ENCODE results near the gene GSE1. TPM values are rescaled to one million over a fixed set of nuclear protein-coding genes. Genes with fewer than 3 reads are reported as not detected.

GSE1 gene
- total RNA-seq, 1 donor from 2014 or later: 31.1 TPM

DNA sequence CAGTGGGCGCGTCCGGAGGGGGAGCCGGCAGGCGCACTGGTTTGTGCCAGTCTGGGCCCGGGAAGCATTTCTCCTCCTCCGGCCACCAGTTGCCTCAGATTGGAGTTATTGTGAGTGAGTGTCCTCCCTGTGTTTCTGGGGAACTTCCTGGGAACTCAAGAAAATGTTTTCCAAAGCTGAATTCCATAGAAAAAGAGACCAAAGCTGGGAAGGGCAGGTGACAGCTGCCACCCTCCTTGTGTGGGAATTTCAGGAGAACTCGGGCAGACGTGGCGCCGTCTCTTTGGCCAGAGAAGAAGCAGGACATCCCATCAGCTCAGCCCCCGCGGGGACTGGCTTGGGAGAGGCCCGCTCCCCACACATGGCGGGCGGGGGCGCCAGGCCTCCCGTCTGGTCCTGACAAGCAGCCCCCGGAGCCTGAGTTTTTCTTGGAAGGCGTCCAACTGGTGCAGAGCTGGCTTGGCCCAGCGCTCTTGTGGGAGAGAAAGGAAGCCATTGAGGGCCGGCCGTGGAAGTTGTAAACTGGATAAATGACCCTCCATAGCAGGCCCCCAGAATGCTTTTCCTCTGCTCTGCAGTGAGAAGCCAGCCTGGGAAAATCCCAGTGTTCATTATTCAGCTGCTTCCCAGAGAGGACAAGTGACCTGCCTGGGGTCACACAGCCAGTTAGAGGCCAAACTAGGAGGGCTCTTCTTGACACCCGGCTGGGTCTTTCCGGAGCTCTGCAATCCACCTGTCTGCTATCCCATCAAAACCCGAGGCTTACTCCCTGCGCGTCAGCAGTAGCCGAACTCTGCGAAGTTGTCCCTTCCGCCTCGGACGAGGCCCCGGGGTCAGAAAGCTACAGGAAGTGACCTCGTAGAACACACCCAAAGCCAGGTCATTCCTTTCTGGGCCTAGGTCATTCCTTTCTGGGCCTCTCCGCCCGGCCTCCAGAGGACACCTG, 39.2 kb upstream of the GSE1 start:
- DNase-seq (ENCODE audit: low spot score): peak; percentile 97

DNA sequence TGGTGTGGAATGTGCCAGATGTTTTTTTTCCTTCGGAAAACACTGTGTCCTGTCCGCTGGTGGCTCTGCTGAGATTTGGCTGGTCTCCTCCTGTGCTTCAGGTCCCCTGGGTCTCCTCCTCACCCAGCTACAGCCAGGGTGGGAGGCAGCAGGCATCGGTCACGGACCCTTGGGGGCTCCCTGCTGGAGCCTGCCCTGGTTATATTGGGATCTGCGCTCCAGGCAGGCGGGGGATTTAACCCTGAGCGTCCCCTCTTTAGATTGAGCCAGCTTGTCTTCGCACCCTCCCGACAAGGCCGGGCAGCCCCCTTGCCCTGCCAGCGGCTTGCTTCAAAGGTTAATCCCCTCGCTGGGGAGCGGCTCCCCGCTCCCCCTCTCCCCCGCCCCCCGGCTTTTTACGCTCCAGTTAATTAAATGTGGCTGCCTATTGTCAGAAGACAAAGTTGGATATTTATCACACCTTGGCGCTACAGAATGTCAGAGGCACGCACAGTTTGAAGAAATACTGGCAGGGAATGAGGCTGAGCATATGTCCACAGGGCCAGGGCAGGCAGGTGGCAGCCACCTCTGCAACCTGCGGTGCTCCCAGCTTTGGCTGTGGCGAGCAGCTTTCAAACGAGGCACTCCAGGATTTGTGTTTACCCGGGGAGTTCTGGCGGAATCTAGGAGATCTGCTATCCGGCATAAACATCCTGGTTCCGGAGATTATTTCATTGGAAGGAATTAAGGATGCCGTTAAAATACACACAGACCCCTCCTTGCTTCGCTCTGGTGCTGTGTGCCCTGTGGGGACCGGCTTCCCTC, 38.2 kb upstream of the GSE1 start:
- no peak for DNase-seq (ENCODE audit: low spot score)

DNA sequence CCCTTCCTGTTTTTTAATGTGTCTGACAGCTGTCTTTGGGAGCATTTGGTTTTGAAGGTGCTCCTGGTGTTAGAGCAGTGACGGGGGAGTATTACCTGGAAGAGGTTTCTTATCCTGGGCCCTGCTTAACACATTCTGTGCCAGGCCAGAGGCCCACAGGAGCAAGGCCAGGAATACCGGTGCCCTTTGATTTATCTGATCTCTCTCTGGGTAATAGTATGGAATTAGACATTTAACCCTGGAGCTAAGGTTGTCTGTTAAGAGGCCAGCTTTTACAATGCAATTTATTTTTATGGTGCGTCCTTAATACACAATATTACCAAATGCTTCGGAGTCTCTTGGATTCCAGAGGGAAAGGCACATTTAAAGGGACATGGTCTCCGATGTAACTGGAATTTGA, 37.2 kb upstream of the GSE1 start:
- DNase-seq (ENCODE audit: low spot score): no peak

DNA sequence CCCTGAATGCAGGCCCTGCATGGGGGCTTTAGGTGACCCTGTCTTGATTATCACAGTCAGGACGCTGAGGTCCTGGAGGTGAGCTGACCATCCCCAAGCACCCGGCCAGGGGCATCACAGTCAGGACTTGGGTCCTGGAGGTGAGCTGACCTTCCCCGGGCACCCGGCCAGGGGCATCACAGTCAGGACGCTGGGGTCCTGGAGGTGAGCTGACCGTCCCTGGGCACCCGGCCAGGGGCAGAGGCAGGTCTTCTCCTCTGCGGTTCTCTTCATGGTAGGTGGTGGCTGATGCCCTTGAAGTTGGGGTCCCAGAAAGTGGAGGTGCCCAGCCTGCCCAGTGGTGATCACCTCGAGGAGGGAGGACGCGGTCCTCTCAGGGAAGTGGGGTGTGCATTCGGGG, 36.2 kb upstream of the GSE1 start:
- no peak for DNase-seq (ENCODE audit: low spot score)

DNA sequence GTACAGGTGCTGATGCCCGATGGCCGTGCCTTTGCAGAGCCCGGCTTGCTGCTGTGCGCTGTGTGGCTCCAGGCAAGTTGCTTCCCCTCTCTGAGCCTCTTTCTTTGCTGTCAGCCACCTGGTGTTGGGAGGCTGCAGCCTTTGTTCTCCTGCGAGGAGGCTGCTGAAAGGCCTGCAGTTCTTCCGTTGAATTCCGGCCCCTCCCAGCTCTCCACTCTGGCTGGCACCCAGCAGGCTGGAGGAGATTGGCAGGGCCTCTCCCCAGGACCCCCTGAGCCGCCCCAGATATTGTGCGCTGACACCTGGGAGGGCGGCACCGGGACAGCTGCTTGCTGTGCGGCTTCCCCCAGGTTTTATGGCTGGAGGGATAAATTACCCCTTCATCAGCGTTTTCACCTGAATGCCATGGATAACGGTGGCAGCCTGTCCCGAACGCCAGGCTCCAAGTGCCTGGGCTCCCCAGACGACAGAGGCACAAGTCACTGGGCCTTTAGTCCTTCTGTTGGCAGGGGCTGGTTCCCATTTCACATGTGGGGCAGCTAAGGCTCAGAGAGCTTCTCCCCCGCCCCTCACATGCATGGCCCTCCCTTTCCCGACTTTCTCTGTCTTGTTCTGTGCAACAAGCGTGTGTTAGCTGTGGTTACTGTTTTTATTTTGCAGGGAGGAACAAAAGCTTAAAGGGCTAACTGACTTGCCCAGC, 35.1 kb upstream of the GSE1 start:
- DNase-seq (ENCODE audit: low spot score): no peak

DNA sequence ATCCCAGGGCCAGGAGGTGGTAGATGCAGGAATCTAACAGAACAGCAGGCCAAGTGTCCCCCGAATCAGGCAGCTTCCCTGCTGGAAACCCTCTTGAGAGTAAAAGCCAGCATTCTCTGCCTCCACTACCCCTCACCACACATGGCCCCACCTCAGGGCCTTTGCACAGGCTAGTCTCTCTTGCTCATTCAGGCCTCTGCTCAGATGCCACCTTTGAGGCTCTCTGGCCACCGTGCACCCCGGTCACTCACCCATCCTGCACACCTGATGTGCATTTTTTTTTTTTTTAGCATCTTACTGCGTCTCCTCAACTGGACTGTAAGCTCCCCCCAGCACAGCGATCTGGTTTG, 34.5 kb upstream of the GSE1 start:
- no peak for DNase-seq (ENCODE audit: low spot score)

DNA sequence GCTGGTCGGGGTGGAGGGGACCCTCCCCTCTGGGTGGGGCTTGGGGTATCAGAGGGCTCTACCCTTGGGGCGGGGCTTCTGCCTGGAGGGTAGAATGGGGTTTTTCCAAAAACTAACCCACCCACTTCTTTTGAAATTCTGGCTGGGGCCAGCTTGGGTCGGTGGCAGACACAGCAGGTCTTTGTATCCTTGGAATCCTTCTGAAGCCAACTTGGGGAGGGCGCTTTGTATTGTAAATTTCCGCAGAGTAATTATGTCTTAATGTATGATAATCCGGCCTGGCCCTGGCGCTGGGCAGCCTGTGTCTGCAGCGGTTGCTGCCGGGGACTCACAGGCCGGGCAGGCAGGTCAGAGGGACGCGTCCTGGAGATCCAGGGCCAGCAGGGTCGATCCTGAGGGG, 33.9 kb upstream of the GSE1 start:
- DNase-seq (ENCODE audit: low spot score): no peak

DNA sequence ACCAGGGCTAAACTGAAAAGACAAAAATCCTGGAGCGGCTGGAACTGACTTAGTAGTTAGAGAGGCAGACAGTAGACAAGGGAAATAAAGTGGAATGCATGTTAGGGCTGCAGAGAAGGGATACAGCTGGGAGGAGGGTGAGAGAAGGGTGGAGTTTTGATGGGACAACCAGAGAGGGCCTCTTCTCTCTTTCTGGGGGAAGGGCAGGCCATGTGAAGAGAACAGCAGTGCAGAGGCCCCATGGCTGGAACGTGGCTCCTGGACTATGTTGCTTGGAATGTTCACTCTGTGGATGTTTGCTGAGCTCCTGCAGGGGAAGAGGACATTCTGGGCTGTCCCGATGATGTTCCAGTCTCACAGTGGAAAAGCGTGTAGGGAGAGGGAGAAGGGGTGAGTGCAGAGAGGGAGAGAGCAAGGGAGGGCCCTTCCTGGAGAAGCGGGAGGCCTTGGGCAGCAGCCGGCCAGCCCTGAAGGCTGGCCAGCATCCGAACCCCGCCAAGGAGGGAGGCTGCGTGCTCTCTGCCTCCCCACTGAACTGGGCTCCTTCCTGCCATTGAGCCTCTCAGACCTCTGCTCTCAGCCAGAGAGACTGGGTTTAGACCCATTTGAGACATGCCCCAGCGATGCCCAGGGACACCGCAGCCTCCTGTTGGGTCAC, 33.1 kb upstream of the GSE1 start:
- DNase-seq (ENCODE audit: low spot score): peak; percentile 93

DNA sequence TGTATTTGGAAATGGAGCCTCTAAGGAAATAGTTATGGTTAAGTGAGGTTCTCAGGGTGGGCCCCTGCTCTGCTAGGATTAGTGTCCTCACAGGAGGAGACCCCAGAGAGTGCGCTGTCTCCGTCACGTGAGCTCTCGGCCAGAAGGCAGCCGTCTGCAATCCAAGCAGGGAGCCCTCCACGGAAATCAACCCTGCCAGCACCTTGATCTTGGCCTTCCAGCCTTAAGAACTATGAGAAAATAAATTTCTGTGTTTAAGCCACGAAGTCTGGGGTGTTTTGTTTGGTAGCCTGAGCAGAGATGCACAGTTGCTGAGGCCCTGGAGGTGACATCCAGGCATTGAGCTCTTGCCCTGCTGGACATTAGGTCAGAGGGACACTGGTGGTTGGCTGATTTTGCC, 32.4 kb upstream of the GSE1 start:
- no peak for DNase-seq (ENCODE audit: low spot score)

DNA sequence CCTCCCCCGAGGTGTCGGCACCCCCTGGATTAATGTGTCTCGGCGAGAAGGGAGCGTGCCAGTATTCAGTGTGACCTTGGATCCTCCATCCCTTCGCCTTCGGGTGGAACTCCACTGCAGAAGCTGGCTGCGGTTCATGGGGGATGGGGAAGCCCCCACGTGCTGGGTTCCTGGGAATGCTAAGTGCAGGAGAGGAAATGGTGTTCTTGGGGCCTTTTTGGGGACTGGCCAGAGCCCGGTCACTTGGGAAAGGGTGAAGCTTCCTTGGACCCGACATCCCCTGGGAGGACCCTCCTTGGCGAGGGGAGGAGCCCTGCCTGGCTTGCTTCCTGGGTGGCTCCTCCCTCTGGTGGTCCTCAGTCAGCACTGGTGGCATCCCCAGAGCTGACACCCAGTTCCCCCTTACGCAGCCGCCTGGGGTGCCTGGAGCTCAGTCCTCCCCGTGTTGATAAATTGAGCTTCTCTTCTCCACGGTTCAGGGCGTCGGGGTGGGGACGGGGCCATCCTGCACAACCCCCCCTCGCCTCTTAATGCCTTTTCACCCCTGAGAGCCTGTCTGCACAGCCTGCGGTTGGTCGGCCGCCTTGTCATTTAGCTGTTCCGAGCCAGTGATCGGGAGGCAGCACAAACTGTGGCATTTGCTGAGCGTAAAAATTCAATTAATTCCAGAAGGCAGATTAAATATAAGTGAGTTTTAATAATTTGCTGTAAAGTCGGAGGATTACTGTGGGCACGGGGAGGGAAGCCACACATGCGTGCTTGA, 30.7 kb upstream of the GSE1 start:
- no peak for DNase-seq (ENCODE audit: low spot score)

DNA sequence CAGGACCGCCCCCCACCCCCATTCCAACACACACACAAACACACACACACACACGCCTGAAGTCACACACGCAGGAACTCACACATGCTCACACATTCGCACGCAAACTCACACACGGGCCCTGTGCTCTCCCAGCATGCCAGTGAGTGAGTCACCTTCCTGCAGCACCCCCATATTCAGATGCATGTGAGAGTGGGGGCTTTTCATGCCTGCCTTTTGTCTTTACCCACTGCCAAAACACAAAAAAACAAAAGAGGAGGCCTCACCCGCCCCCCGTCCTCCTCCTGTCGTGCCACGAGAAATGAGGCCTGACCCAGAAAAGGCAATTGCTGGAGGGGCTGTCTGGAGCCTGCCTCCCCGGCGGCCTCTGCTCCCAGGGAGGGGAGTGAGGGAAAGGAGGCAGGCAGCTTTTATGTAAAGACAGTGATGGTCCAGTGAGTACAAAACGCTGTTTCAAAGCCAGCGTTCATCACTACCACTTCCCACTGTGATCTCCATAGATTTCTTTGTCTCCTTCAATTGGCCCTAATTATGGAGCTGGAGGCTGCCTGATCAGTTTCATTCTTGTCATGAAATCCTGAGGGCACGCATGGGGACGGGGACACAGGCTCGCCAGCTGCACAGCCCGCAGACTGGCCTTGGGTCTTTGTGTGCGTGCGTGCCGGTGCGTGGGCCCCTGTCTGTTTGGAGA, 29.5 kb upstream of the GSE1 start:
- peak; percentile 80 for DNase-seq (ENCODE audit: low spot score)

DNA sequence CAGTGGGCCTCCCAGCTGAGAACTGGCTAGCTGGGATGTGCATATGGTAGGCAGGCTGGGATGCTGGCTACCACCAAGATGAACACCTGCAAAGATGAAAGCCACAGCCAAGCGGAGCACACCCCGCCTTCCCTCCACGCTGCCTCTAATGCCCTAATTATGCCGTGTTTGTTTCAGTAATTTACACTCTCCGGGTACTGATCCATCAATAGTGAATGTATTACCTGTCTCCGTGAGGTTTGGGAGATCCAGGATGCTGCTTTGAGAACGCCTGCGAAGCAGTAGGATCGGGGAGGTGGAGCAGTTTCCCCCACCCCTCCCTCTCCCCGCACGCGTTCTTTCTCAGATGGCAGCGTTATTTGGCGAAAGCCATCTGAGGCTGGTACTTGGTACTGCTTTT, 28.9 kb upstream of the GSE1 start:
- DNase-seq (ENCODE audit: low spot score): no peak

DNA sequence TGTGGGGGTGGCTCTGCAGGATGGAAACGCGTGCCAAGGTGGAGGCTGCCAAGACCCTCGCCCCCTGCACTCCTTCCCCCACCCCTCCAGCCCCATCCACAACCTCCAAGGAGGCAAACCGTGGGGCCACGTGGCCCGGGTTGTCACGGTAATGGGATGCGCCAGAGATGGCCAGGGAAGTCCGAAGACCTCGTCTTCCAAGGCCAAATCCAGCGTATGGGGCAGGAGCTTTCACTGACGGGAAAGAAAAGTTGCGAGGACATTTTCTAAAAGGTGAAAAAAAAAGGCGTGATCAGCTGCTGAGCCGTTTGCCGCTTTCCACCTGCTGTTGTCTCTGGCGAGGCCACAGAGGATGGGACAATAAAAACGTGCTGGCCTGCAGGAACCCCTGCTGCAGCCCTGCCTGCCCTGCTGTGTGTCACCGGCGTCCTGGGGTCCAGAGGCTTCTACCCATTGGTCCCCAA, 28.3 kb upstream of the GSE1 start:
- no peak for DNase-seq (ENCODE audit: low spot score)

DNA sequence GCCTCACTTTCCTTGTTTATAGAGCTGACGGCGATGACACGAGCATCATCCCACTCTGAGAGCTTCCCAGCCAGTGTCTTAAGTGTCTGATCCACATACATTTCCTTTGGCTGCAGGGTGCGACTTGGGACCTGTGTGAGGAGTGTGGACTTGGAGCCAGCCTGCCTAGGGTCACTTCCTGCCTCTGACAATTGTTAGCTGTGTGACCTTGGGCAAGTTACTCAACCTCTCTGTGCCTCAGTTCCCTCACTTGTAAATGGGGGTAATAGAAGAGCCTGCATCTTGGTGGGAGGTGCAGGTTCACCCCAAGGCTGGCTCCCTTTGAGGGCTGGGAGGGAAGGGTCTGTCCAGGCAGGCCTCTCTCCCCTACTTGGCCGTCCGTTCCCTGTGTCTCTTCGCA, 27.4 kb upstream of the GSE1 start:
- DNase-seq (ENCODE audit: low spot score): no peak

DNA sequence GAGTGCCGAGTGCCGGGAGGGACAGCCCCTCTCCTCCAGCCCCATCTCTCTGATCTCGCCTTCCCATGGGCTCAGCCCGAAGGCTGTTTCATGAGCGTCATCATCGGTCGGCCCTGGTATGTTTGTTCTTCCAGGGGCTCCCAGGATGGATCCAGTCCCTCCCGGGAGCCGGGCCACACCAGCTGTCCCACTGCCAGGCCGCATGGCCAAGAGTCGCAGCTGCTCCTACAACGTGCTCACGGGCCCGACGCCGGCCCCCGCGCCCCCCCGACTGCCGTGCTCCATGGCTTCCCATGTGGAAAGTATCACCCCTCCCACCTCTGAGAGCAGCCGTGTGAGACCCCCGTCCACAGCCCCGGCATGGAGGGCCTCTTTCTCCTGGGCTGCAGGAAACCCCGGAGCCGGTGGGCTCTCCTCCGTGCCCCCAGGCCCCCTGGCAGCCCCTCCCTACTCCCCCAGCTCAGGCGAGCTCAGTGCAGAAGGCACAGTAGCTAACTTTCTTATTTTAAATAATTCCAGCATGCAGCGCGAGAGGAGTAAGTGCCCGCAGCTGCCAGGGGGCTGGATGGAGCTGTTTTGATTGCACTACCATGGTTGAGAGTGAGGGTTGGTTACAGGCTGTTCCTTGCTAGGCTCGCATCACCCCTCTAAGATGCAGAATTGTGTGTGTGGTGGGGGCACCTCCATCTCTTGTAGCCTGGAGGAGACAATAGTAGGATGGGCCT, 26.6 kb upstream of the GSE1 start:
- no peak for DNase-seq (ENCODE audit: low spot score)

DNA sequence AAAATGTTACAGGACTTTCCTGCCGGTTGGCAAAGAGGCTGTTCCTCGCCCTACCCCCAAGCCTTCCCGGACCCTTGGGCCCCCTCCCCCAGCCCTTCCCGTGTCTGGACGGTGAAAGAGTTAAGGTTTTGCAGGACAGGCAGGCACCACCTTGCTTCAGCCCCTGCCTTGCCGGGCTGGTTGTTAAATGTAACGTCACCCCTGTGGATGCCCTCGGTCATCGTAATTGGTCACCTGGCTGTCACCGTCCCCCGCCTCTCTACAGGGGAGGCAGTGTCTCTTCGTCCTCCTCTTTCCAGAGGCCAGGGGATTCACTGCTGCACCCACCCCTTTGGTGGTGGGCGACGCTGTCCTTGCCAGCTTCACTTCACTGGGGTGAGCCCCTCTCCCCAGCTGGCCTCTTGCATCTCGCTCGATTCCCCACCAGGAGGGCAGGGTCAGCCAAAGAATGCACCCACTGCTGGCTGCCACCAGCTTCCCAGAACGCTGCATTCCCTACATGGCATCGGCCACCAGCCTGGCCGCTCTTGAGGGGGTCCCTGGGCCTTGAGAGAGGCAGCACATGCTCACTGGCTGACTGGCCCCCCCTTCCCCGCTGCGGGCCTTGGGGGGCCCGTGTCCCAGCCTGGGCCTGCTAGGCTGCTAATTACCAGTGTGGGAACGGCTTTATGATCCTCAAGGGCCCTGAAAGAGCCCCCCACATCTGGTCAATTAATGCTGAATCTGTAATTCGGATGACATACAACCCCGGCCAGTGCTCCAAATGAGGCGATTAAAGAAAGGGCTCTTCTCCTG, 25.2 kb upstream of the GSE1 start:
- DNase-seq (ENCODE audit: low spot score): no peak

DNA sequence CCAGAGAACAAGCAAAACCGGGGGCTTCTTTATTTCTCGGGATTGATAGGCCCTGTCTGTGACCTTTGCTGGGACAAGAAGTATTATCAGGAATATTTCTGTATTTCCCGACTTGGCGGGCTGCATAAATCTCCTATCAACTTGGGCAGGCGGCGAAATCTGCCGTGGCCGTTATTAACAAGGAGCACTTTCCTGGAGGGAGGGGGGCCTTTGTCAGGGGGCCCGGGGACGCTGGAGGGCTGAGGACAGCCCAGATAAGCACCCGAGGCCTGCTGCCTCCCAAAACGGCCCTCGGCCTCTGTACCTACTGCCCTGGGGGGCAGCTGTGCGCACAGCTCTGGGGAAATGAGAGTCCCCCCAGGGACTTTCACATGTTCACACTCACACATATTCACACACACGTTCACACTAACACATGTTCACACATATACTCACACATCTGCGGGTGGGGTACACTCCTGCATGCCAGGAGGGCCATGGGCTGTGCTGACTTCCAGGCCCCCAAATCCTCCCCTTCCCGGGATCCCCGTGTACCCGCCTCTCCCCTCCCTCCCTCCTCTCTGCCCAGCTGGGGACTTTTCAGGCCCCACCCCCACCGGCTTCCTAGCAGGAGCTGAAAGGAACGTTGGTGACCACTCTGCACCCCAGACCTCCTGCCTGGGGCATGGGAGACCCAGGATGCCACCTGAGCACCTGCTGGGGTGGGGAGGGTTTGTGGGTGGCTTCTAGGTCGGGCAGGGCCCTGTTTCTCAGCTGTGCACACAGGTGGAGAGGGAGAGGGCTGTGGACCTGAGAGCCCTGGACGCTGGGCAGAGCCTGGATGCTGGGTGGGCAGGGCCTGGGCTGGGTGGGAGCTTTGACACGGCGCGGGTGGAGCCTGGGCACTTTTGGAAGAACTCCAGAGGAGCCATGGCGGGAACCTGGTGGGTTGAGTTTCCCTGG, 24.3 kb upstream of the GSE1 start:
- DNase-seq (ENCODE audit: low spot score): no peak

Data from umbilical cord (tissue), 2 donors.